ENCODE results near the gene C2CD4D. TPM values are rescaled to one million over a fixed set of nuclear protein-coding genes. Genes with fewer than 3 reads are reported as not detected.

Gene C2CD4D
- total and polyA plus RNA-seq, 7 donors = 0.47 TPM; not detected in 6

- Histone ChIP-seq H3K4me1 (peaks cover 42% of the 10 kb centered on the region), H3K4me3 (no peak overlapping the region), H3K36me3 (ENCODE audit: insufficient read depth in 1 of 2, low read depth in 1 of 2) (no peaks in the 10 kb centered on the region), H3K27ac (peak overlapping the region; percentile 96), H3K27me3 (ENCODE audit: insufficient read depth in 3 of 3, low read length in 2 of 3) (no peaks in the 10 kb centered on the region), H3K9me3 (no peaks in the 10 kb centered on the region)
- DNase-seq (peak in 1 of 2 donors; percentile 27), ATAC-seq (no peak)
- no peak for TF ChIP-seq CTCF (IDR thresholded peaks at IDR 0.05)
- intact Hi-C loops (cut with DNase I) = no loop called here
- WGBS, 3 donors = 66 to 72% (median 70%) methylated on average over 9 of the region's 9 CpGs
Observed at GRCh38 chr1:151827853-151828252, 11.8 kb downstream of the C2CD4D start.

GRCh38 chr1:151825751-151826660 is 13.6 kb downstream of the C2CD4D start:
- Histone ChIP-seq H3K9me3 (no peaks in the 10 kb centered on the region), H3K4me3 (peak overlapping the region; percentile 28), H3K36me3 (ENCODE audit: insufficient read depth in 1 of 2, low read depth in 1 of 2) (no peaks in the 10 kb centered on the region), H3K27me3 (ENCODE audit: insufficient read depth in 3 of 3, low read length in 2 of 3) (no peaks in the 10 kb centered on the region), H3K27ac (peak overlapping the region; percentile 96), H3K4me1 (peaks cover 37% of the 10 kb centered on the region)
- peak; percentile 23 to 38 (median 28) for ATAC-seq
- TF ChIP-seq CTCF (IDR thresholded peaks at IDR 0.05) = no peak
- 29 to 40% (median 34%) methylated on average over 20 to 21 of the region's 21 CpGs for WGBS, 3 donors
- intact Hi-C loops (cut with DNase I) = no loop called here
- DNase-seq = no peak

- DNase-seq (peak; percentile 48 to 74), ATAC-seq (peak; percentile 71 to 74 (median 72))
- Histone ChIP-seq H3K27me3 (ENCODE audit: insufficient read depth in 3 of 3, low read length in 2 of 3) (no peaks in the 10 kb centered on the region), H3K27ac (peak overlapping the region; percentile 96), H3K9me3 (no peaks in the 10 kb centered on the region), H3K4me1 (peaks cover 35% of the 10 kb centered on the region), H3K36me3 (ENCODE audit: insufficient read depth in 1 of 2, low read depth in 1 of 2) (no peaks in the 10 kb centered on the region), H3K4me3 (no peak overlapping the region)
- 25 to 35% (median 29%) methylated on average over 9 of the region's 9 CpGs for WGBS, 3 donors
- no peak for TF ChIP-seq CTCF (IDR thresholded peaks at IDR 0.05)
- intact Hi-C loops (cut with DNase I) = no loop called here
Observed at GRCh38 chr1:151825204-151825603, 14.4 kb downstream of the C2CD4D start.

- H3K4me1 ChIP-seq = peaks cover 24% of the 10 kb centered on the region
- ATAC-seq (no peak), DNase-seq (no peak)
- no peaks in the 10 kb centered on the region for H3K9me3 ChIP-seq
- 74 to 93% (median 81%) methylated on average over 8 of the region's 8 CpGs for WGBS, 3 donors
- TF ChIP-seq CTCF (IDR thresholded peaks at IDR 0.05) = no peak
- intact Hi-C loops (cut with DNase I) = no loop called here
- H3K36me3 ChIP-seq (ENCODE audit: insufficient read depth in 1 of 2, low read depth in 1 of 2) = no peaks in the 10 kb centered on the region
- H3K27me3 ChIP-seq (ENCODE audit: insufficient read depth in 3 of 3, low read length in 2 of 3) = no peaks in the 10 kb centered on the region
- H3K27ac ChIP-seq = no peak overlapping the region
- no peak overlapping the region for H3K4me3 ChIP-seq
Observed at GRCh38 chr1:151823175-151823574, 16.4 kb downstream of the C2CD4D start.

All from psoas muscle (tissue), 8 donors.